ENCODE data around the gene MEIS3.

DNA sequence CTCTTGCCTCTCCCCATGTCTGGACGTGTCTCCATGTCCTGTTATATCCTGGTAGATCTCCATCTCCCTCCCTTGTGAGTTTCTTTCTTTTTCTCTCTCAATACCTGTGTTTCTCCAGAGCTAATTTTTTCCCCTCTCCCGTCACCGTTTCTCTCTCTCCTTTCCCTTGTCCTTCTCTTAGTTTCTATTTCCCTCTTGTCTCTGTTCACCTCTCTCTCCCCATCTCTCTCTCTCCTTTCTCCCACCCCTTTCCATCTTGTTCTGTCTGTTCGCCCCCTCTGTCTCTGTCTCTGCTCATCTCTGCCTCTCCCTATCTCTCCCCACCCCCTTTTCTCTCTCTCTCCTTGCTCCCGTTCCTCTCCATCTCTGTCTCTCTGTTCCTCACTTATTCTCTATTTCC lies 39.3 kb upstream of the MEIS3 start:
- TF ChIP-seq NFIC (IDR thresholded peaks at IDR 0.05), result no peak
- no peak for TF ChIP-seq RNF2 (IDR thresholded peaks at IDR 0.05)
- TF ChIP-seq CAMTA2 (CRISPR knock-in tag; conservative IDR thresholded peaks at IDR 0.05), result no peak
- TF ChIP-seq NCOA1 (IDR thresholded peaks at IDR 0.05; ENCODE audit: low read depth), result no peak
- no peak for TF ChIP-seq EZH2 (IDR thresholded peaks at IDR 0.05; ENCODE audit: borderline replicate concordance, low read depth, low read length)
- TF ChIP-seq ZHX1 (conservative IDR thresholded peaks at IDR 0.05; ENCODE audit: low read length), result no peak
- TF ChIP-seq, protein P1, sequence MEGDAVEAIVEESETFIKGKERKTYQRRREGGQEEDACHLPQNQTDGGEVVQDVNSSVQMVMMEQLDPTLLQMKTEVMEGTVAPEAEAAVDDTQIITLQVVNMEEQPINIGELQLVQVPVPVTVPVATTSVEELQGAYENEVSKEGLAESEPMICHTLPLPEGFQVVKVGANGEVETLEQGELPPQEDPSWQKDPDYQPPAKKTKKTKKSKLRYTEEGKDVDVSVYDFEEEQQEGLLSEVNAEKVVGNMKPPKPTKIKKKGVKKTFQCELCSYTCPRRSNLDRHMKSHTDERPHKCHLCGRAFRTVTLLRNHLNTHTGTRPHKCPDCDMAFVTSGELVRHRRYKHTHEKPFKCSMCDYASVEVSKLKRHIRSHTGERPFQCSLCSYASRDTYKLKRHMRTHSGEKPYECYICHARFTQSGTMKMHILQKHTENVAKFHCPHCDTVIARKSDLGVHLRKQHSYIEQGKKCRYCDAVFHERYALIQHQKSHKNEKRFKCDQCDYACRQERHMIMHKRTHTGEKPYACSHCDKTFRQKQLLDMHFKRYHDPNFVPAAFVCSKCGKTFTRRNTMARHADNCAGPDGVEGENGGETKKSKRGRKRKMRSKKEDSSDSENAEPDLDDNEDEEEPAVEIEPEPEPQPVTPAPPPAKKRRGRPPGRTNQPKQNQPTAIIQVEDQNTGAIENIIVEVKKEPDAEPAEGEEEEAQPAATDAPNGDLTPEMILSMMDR (IDR thresholded peaks at IDR 0.05 in 2 of 3, conservative IDR thresholded peaks at IDR 0.05 in 1 of 3; ENCODE audit: insufficient read depth in 2 of 3, low read depth in 1 of 3, low read length in 3 of 3), result no peak
- no peak for TF ChIP-seq CBX2 (IDR thresholded peaks at IDR 0.05; ENCODE audit: insufficient read depth, low read length, poor library complexity, severe bottlenecking)
- TF ChIP-seq NR2C2 (CRISPR knock-in tag; IDR thresholded peaks at IDR 0.05), result no peak
- no peak for TF ChIP-seq NR2C2 (tag; IDR thresholded peaks at IDR 0.05)
- no peak for TF ChIP-seq ZBTB33 (CRISPR knock-in tag; IDR thresholded peaks at IDR 0.05)
- TF ChIP-seq ZNF445 (CRISPR knock-in tag; IDR thresholded peaks at IDR 0.05; ENCODE audit: low read depth), result no peak
- TF ChIP-seq PATZ1 (CRISPR knock-in tag; IDR thresholded peaks at IDR 0.05; ENCODE audit: borderline replicate concordance), result no peak
- TF ChIP-seq DNMT1 (IDR thresholded peaks at IDR 0.05), result no peak
- no peak for TF ChIP-seq TARDBP (IDR thresholded peaks at IDR 0.05)
